Prostate gland (tissue), 2 donors: ENCODE results near the gene RNF157. TPM values are rescaled to one million over a fixed set of nuclear protein-coding genes. Genes with fewer than 3 reads are reported as not detected.

Experiments
- DNase-seq: peaks from one replicate; pipeline ENCODE4 v3.0.0-alpha.2; 2019; ENCODE audit warnings: low spot score
- H3K27ac ChIP-seq, 2 donors: fragments of 200-600 bp; sonication (generic); 2 replicates each; pipeline ENCODE4 v1.5.1; 2017 to 2019
- H3K27me3 ChIP-seq: fragments of 200-600 bp; sonication (generic); replicated peaks from 2 replicates; pipeline ENCODE4 v1.5.1; 2019; ENCODE audit not compliant: insufficient read depth
- H3K36me3 ChIP-seq, 2 donors: fragments of 200-600 bp; sonication (generic); 1 replicate in 1 of 2; 2 replicates in 1 of 2; pipeline versions ENCODE4 v1.5.1 to v1.8.1; 2017 to 2019
- H3K4me1 ChIP-seq: fragments of 200-600 bp; sonication (generic); replicated peaks from 2 replicates; pipeline ENCODE4 v1.5.1; 2019
- H3K4me3 ChIP-seq, 2 donors: fragments of 200-600 bp; sonication (generic); 2 replicates each; pipeline ENCODE4 v1.5.1; 2017 to 2019
- H3K9me3 ChIP-seq: fragments of 200-600 bp; sonication (generic); 2 replicates; pipeline ENCODE4 v1.5.1; 2017
- POLR2A ChIP-seq: fragments of 450-650 bp; IDR thresholded peaks from one replicate; pipeline ENCODE4 v1.6.1; 2016; ENCODE audit warnings: antibody characterized with exemption, mild to moderate bottlenecking
- POLR2AphosphoS5 ChIP-seq: sonication (generic); formaldehyde crosslinking; IDR thresholded peaks from one replicate; pipeline ENCODE4 v1.6.1; 2017; ENCODE audit warnings: antibody characterized with exemption
- WGBS: methylation state at CpG from one replicate; pipeline ENCODE4 v1.1.5; 2018; 5-methylcytosine and 5-hydroxymethylcytosine counted together
- intact Hi-C: fragments of 100-400 bp; cut with DNase I; formaldehyde crosslinking; loops from one replicate; pipeline ENCODE4 v1.14.2; 2022
- total RNA-seq, 2 donors: library from RNA; depleted of rRNA; stranded (reverse); fragments of >200 nt; gene quantifications; one replicate each; pipeline ENCODE4 v1.1.0, GENCODE V29; 2016
- TF ChIP-seq, protein P1 (sequence below), 4 experiments: fragments of 200-600 bp in 2 of 4; fragments of 450-650 bp in 2 of 4; sonication (generic) in 2 of 4; IDR thresholded peaks; 1 replicate in 3 of 4; 2 replicates in 1 of 4; pipeline ENCODE4 v1.5.1; 2016 to 2019; ENCODE audit warnings: antibody characterized with exemption in 4 of 4, mild to moderate bottlenecking in 2 of 4, moderate library complexity in 2 of 4

Gene RNF157
- total RNA-seq, 2 donors from 2014 or later = 1.6 to 47.5 TPM

DNA sequence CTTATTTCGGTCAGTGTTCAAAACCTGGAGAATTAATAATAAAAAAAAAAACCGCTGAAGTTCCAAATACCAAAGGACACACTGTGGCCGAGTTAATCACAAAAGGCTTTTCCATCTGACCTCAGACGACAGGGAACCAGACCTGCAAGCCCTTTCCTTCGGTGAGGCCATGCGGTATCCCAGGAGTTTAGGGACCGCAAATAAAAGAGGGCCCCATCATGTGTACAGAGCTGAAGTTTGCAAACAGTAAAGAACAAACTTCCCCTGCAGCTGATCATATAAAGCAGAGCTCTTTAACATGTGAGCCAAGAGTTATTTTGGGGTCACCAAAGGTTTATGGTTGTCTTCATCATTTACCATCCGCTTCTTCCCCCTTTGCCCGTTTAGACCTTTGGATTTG is 66.3 kb downstream of the RNF157 start:
- peak; percentile 84 for TF ChIP-seq POLR2AphosphoS5
- TF ChIP-seq POLR2A = no peak
- intact Hi-C loops = no loop called here
- H3K36me3 ChIP-seq = no peaks in the 10 kb centered on the region
- H3K9me3 ChIP-seq = no peaks in the 10 kb centered on the region
- peak; percentile 65 for DNase-seq
- no peaks in the 10 kb centered on the region for H3K4me1 ChIP-seq
- 47% methylated on average over 9 of the region's 9 CpGs for WGBS
- H3K27me3 ChIP-seq = no peaks in the 10 kb centered on the region
- H3K27ac ChIP-seq = peak overlapping the region; percentile 52 to 71
- no peak overlapping the region for H3K4me3 ChIP-seq

DNA sequence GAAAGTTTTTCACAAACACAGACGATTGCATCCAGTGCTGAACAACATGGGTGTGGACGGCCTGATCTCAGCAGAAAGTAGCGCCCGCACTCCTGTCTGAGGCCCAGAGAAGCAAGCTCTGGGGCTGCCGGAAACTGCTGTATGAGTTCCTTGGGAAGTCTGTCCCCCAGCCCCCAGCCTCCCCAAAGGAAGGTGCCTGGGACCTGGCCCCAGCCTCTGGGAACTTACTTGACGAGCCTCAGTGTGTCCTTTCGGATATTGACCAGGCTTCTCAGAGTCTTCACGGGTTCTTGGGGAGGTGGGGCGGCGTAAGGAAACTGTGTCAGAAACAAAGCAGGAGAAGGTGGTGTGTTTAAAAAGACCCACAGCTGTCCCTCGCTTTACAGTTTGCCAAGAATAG is 66.8 kb downstream of the RNF157 start:
- DNase-seq = no peak
- Histone ChIP-seq H3K36me3 (no peaks in the 10 kb centered on the region), H3K27ac (peak overlapping the region; percentile 52 to 71), H3K27me3 (no peaks in the 10 kb centered on the region), H3K4me1 (no peaks in the 10 kb centered on the region), H3K4me3 (no peak overlapping the region), H3K9me3 (no peaks in the 10 kb centered on the region)
- 86% methylated on average over 11 of the region's 11 CpGs for WGBS
- intact Hi-C loops = no loop called here
- TF ChIP-seq, protein P1, sequence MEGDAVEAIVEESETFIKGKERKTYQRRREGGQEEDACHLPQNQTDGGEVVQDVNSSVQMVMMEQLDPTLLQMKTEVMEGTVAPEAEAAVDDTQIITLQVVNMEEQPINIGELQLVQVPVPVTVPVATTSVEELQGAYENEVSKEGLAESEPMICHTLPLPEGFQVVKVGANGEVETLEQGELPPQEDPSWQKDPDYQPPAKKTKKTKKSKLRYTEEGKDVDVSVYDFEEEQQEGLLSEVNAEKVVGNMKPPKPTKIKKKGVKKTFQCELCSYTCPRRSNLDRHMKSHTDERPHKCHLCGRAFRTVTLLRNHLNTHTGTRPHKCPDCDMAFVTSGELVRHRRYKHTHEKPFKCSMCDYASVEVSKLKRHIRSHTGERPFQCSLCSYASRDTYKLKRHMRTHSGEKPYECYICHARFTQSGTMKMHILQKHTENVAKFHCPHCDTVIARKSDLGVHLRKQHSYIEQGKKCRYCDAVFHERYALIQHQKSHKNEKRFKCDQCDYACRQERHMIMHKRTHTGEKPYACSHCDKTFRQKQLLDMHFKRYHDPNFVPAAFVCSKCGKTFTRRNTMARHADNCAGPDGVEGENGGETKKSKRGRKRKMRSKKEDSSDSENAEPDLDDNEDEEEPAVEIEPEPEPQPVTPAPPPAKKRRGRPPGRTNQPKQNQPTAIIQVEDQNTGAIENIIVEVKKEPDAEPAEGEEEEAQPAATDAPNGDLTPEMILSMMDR (IDR thresholded peaks at IDR 0.05) = no peak
- TF ChIP-seq POLR2AphosphoS5 (no peak), POLR2A (no peak)

DNA sequence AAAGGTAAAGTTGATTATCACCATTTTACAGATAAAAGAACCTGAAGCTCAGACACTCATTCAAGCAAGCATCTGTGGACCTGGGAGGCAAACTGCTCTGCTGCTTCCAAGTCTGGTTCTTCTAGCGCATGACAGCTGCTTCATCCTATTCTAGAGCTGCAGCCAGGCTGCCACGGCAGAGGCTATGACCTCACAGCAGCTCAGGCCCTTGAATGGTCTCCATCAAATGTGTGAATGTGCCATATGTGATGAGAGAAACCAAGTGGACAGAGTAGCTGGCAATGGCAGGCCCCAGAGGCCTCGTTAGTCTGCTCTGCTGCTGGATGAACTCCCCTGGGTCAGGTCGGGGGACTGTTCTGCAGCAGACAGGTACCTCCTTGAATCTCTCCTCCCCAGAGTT is 68.6 kb downstream of the RNF157 start:
- Histone ChIP-seq H3K9me3 (no peaks in the 10 kb centered on the region), H3K36me3 (no peaks in the 10 kb centered on the region), H3K4me3 (no peak overlapping the region), H3K27me3 (no peaks in the 10 kb centered on the region), H3K27ac (no peak overlapping the region), H3K4me1 (no peaks in the 10 kb centered on the region)
- TF ChIP-seq POLR2AphosphoS5 (no peak), POLR2A (no peak)
- TF ChIP-seq, protein P1 (IDR thresholded peaks at IDR 0.05) = no peak
- WGBS = 88% methylated on average over 4 of the region's 4 CpGs
- DNase-seq = no peak
- intact Hi-C loops = no loop called here

DNA sequence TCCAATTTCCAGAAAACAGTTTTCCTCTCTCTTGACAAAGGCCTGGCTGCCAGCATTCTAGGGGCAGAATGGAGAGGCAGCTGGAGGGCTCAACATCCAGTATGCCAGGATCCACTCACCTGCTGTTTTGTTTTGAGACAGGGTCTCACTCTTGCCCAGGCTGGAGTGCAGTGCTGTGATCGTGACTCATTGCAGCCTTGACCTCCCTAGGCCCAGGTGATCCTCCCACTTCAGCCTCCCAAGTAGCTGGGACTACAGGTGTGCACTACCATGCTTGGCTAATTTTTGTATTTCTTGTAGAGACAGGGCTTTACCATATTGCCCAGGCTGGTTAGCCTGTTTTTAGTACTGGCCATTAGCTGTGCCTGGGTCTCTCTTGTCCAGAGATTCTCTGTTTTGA is 70.2 kb downstream of the RNF157 start:
- no peaks in the 10 kb centered on the region for H3K4me1 ChIP-seq
- TF ChIP-seq POLR2AphosphoS5 = no peak
- TF ChIP-seq, protein P1 (IDR thresholded peaks at IDR 0.05) = no peak
- TF ChIP-seq POLR2A = no peak
- 100% methylated on average over 1 of the region's 1 CpG for WGBS
- intact Hi-C loops = no loop called here
- no peak for DNase-seq
- H3K27me3 ChIP-seq = no peaks in the 10 kb centered on the region
- H3K27ac ChIP-seq = no peak overlapping the region
- H3K36me3 ChIP-seq = no peaks in the 10 kb centered on the region
- H3K4me3 ChIP-seq = no peak overlapping the region
- no peaks in the 10 kb centered on the region for H3K9me3 ChIP-seq

DNA sequence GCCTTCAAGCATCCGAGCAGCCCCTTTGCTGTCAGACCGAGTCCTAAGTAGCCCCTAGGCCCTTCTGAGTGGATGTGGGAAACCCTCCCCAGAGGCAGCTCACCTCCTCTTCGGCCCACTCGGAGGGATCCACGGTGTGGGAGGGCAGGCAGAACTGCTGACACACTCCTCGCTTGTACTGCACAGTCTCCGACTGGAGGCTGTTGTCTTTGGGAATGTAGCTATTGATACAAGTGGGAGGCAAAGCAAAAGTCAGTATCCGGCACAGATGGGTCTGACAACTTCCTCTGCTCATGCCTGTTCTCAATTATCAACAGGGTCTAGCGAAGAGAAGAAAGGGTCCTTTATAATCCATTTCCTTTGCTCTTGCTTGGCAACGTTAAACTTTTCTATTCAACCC is 73.4 kb downstream of the RNF157 start:
- H3K4me3 ChIP-seq = no peak overlapping the region
- H3K27ac ChIP-seq = no peak overlapping the region
- DNase-seq = no peak
- H3K4me1 ChIP-seq = no peaks in the 10 kb centered on the region
- no peak for TF ChIP-seq POLR2A
- TF ChIP-seq POLR2AphosphoS5 = no peak
- TF ChIP-seq, protein P1 (IDR thresholded peaks at IDR 0.05) = no peak
- no peaks in the 10 kb centered on the region for H3K9me3 ChIP-seq
- 81% methylated on average over 10 of the region's 10 CpGs for WGBS
- no peaks in the 10 kb centered on the region for H3K27me3 ChIP-seq
- no peaks in the 10 kb centered on the region for H3K36me3 ChIP-seq
- intact Hi-C loops = no loop called here
